Right hindlimb (tissue), 1 donor: ENCODE data around the gene GALR2.
"Not testable (repeated sequence)": the region's sequence is repeated elsewhere in the genome, so short reads cannot be mapped to it uniquely, and the experiment has no call there.

Source experiments
- DNase-seq: peaks from one replicate; pipeline ENCODE4 v3.0.0-alpha.2; 2018

GALR2 gene

GRCh38 chr17:76074390-76075363, at the start of gene GALR2:
Gene GALR2, plus strand, starts transcription at chr17:76074781. Its CDS starts 103 bp downstream, at chr17:76074884.
- DNase-seq: peak; percentile 27

- no peak for DNase-seq
These were observed 49.3 kb upstream of the GALR2 start for GRCh38 chr17:76025294-76025693.

- DNase-seq: no peak
These were observed 47.8 kb upstream of the GALR2 start for GRCh38 chr17:76026714-76027158.

GRCh38 chr17:76027159-76027839, 47.3 kb upstream of the GALR2 start, which contains the start of gene EVPL:
Gene EVPL, minus strand, starts transcription at chr17:76027306. Its CDS starts 108 bp downstream, at chr17:76027198.
- DNase-seq: no peak

- no peak for DNase-seq
These were observed 42.4 kb upstream of the GALR2 start for GRCh38 chr17:76032073-76032779.

GRCh38 chr17:76032780-76033108, 41.8 kb upstream of the GALR2 start:
- no peak for DNase-seq

- DNase-seq: no peak
These were observed 41.4 kb upstream of the GALR2 start for GRCh38 chr17:76033139-76033538.

GRCh38 chr17:76034428-76035350, 39.9 kb upstream of the GALR2 start:
- DNase-seq: no peak

GRCh38 chr17:76036497-76037261, 37.9 kb upstream of the GALR2 start:
- DNase-seq: no peak

GRCh38 chr17:76038050-76038449, 36.5 kb upstream of the GALR2 start:
- DNase-seq: no peak

- no peak for DNase-seq
These were observed 35.5 kb upstream of the GALR2 start for GRCh38 chr17:76039121-76039520.

- no peak for DNase-seq
These were observed 34.2 kb upstream of the GALR2 start for GRCh38 chr17:76040376-76040775.

GRCh38 chr17:76042868-76043267, 31.7 kb upstream of the GALR2 start:
- DNase-seq: not testable (repeated sequence)

- DNase-seq: not testable (repeated sequence)
These were observed 30.0 kb upstream of the GALR2 start for GRCh38 chr17:76044475-76045007.

- no peak for DNase-seq
These were observed 28.5 kb upstream of the GALR2 start for GRCh38 chr17:76046064-76046463.

- DNase-seq: no peak
These were observed 26.5 kb upstream of the GALR2 start for GRCh38 chr17:76048025-76048605.

- no peak for DNase-seq
These were observed 25.9 kb upstream of the GALR2 start for GRCh38 chr17:76048711-76049110.

GRCh38 chr17:76049239-76049638, 25.3 kb upstream of the GALR2 start:
- DNase-seq: no peak

- DNase-seq: no peak
These were observed 24.6 kb upstream of the GALR2 start for GRCh38 chr17:76049836-76050537.
